ENCODE measurements around the gene SEMA3E. TPM values are rescaled to one million over a fixed set of nuclear protein-coding genes. Genes with fewer than 3 reads are reported as not detected.

Gene SEMA3E
- total and polyA plus RNA-seq, 2 donors = 1.8 to 3.1 TPM

GRCh38 chr7:83550100-83550499 lies 98.8 kb downstream of the SEMA3E start:
- H3K4me3 ChIP-seq (ENCODE audit: low read length in 2 of 2) = no peak overlapping the region
- H3K27ac ChIP-seq (ENCODE audit: low read depth in 1 of 2, low read length in 1 of 2) = no peak overlapping the region
- 96% methylated on average over 4 of the region's 4 CpGs for WGBS
- H3K4me1 ChIP-seq (ENCODE audit: control insufficient read depth in 2 of 2, insufficient read depth in 2 of 2, low read length in 2 of 2) = no peaks in the 10 kb centered on the region
- H3K36me3 ChIP-seq (ENCODE audit: control insufficient read depth in 2 of 2, insufficient read depth in 2 of 2, low read length in 1 of 2) = no peaks in the 10 kb centered on the region
- no peak for DNase-seq (ENCODE audit: low read depth in 6 of 9, low spot score in 9 of 9)
- no peaks in the 10 kb centered on the region for H3K9me3 ChIP-seq (ENCODE audit: control insufficient read depth in 2 of 2, insufficient read depth in 1 of 2, low read length in 1 of 2)
- no peaks in the 10 kb centered on the region for H3K27me3 ChIP-seq (ENCODE audit: control insufficient read depth in 2 of 2, insufficient read depth in 1 of 2, low read length in 1 of 2)

DNA sequence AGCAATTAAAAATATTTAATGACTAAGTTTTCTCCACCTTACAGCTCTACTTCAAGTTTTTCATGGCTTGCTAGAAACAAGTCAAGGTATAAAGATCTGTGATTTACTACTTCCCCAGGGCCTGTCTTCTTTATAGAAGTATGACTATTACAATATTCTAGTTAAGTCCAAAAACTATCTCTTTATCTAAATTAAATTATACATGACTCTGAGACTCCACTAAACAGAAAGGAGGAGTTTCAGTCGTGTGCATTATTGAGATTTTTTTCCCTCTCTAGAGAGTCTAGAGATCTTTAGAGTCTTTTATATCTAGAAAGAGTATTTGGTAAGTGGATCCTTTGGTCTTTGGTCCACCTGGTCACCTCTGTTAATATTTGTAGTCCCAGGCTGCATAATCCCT lies 100.7 kb downstream of the SEMA3E start:
- DNase-seq (ENCODE audit: low read depth in 6 of 9, low spot score in 9 of 9) = no peak
- H3K27ac ChIP-seq (ENCODE audit: low read depth in 1 of 2, low read length in 1 of 2) = no peak overlapping the region
- H3K9me3 ChIP-seq (ENCODE audit: control insufficient read depth in 2 of 2, insufficient read depth in 1 of 2, low read length in 1 of 2) = no peaks in the 10 kb centered on the region
- H3K4me3 ChIP-seq (ENCODE audit: low read length in 2 of 2) = no peak overlapping the region
- H3K4me1 ChIP-seq (ENCODE audit: control insufficient read depth in 2 of 2, insufficient read depth in 2 of 2, low read length in 2 of 2) = no peaks in the 10 kb centered on the region
- H3K27me3 ChIP-seq (ENCODE audit: control insufficient read depth in 2 of 2, insufficient read depth in 1 of 2, low read length in 1 of 2) = no peaks in the 10 kb centered on the region
- H3K36me3 ChIP-seq (ENCODE audit: control insufficient read depth in 2 of 2, insufficient read depth in 2 of 2, low read length in 1 of 2) = no peaks in the 10 kb centered on the region
- 88% methylated on average over 1 of the region's 1 CpG for WGBS

DNA sequence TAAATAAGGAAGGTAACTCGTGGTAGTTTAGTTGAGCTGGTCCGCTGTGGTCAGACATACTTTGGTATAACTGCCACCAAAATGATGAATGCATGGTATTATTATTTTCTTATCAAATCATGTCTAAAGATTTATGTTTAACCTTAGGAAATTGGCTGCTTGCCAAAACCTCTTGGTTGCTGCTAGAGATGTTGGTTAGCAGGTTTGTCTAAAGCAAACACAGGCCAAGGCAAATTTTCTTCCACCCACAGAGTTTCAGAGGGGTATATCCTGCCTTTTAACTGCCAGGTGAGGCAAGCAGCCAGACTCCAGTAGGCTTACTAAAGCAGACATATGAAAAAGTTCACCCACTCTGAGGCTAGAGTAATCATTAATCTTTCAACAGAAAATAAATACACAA lies 101.4 kb downstream of the SEMA3E start:
- H3K9me3 ChIP-seq (ENCODE audit: control insufficient read depth in 2 of 2, insufficient read depth in 1 of 2, low read length in 1 of 2) = no peaks in the 10 kb centered on the region
- H3K36me3 ChIP-seq (ENCODE audit: control insufficient read depth in 2 of 2, insufficient read depth in 2 of 2, low read length in 1 of 2) = no peaks in the 10 kb centered on the region
- H3K4me1 ChIP-seq (ENCODE audit: control insufficient read depth in 2 of 2, insufficient read depth in 2 of 2, low read length in 2 of 2) = no peaks in the 10 kb centered on the region
- H3K27ac ChIP-seq (ENCODE audit: low read depth in 1 of 2, low read length in 1 of 2) = no peak overlapping the region
- H3K4me3 ChIP-seq (ENCODE audit: low read length in 2 of 2) = no peak overlapping the region
- no peaks in the 10 kb centered on the region for H3K27me3 ChIP-seq (ENCODE audit: control insufficient read depth in 2 of 2, insufficient read depth in 1 of 2, low read length in 1 of 2)
- 38% methylated on average over 2 of the region's 2 CpGs for WGBS
- DNase-seq (ENCODE audit: low read depth in 6 of 9, low spot score in 9 of 9) = no peak

DNA sequence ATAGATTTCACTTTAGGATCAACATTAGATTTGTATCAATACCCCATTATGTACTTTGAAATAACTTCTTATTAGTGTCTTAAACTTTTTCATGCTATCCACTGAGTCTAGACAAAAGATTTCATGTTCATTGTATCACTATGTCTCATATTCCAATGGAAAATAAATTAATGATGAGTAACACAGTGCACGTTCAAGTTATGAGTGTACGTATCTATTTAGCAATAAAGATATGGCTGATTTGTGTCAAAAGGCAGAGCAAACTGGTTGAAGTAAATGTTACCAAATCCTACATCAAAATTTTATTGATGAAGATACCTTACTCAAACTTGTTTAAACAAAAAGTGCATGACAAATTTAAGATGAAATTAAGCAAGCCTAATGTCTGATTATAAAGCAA lies 102.4 kb downstream of the SEMA3E start:
- Histone ChIP-seq H3K27me3 (ENCODE audit: control insufficient read depth in 2 of 2, insufficient read depth in 1 of 2, low read length in 1 of 2) (no peaks in the 10 kb centered on the region), H3K36me3 (ENCODE audit: control insufficient read depth in 2 of 2, insufficient read depth in 2 of 2, low read length in 1 of 2) (no peaks in the 10 kb centered on the region), H3K4me3 (ENCODE audit: low read length in 2 of 2) (no peak overlapping the region), H3K9me3 (ENCODE audit: control insufficient read depth in 2 of 2, insufficient read depth in 1 of 2, low read length in 1 of 2) (no peaks in the 10 kb centered on the region), H3K27ac (ENCODE audit: low read depth in 1 of 2, low read length in 1 of 2) (no peak overlapping the region), H3K4me1 (ENCODE audit: control insufficient read depth in 2 of 2, insufficient read depth in 2 of 2, low read length in 2 of 2) (no peaks in the 10 kb centered on the region)
- no peak for DNase-seq (ENCODE audit: low read depth in 6 of 9, low spot score in 9 of 9)
- 97% methylated on average over 2 of the region's 2 CpGs for WGBS

DNA sequence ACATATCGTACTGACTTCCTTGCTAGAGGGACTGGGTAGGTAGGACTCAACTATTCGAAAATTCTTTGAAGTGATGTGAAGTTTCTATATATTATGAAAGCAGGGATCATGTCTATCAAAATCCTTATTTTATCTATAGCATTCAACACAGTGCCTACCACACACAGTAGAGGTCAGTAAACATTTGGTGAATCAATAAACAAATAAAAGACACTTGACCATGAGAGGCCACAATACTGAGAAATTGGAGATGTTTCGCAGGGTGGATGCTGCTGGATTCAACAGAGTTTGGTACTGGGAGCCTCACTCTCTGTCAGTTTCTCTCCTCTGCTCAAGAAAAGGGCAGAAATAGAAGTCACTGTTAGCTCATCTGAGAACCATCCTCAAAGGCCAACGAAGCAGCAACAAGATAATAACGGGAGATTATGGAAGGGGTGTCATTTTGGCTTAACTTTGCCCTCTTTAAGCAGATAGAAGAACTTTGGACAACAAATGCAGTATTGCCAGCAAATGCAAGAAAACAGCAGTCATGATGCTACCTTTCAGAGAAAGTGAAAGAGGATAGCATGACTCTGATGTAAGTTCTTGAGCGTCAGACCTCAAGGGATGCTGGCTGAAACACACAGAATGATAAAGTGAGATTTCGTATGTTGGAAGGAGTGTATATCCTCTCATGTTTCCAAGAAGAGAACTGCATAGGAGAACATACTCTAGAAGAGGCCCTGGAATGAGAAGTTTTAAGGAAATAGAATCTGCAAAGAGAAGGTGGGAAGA lies 107.6 kb downstream of the SEMA3E start:
- no peak for DNase-seq (ENCODE audit: low read depth in 6 of 9, low spot score in 9 of 9)
- H3K4me1 ChIP-seq (ENCODE audit: control insufficient read depth in 2 of 2, insufficient read depth in 2 of 2, low read length in 2 of 2) = no peaks in the 10 kb centered on the region
- no peaks in the 10 kb centered on the region for H3K9me3 ChIP-seq (ENCODE audit: control insufficient read depth in 2 of 2, insufficient read depth in 1 of 2, low read length in 1 of 2)
- 95% methylated on average over 7 of the region's 7 CpGs for WGBS
- no peaks in the 10 kb centered on the region for H3K36me3 ChIP-seq (ENCODE audit: control insufficient read depth in 2 of 2, insufficient read depth in 2 of 2, low read length in 1 of 2)
- H3K4me3 ChIP-seq (ENCODE audit: low read length in 2 of 2) = no peak overlapping the region
- H3K27me3 ChIP-seq (ENCODE audit: control insufficient read depth in 2 of 2, insufficient read depth in 1 of 2, low read length in 1 of 2) = no peaks in the 10 kb centered on the region
- H3K27ac ChIP-seq (ENCODE audit: low read depth in 1 of 2, low read length in 1 of 2) = no peak overlapping the region

DNA sequence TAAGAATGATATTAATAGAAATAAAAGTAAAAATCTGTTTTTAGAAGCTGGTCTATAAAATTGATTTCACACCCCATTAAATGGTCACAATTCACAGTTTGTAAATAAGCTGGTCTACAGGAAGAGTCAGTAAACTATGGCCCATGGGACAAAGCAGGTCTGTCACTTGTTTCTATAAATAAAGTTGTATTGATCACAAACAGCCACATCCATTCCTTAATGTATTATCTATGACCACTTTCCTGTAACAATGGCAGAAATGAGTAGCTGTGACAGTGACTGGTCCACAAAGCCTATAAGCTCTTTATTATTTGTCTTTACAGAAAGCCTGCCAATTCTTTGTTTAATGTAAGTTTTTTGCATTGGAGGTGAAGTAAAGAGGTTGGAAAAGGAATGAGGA lies 114.5 kb downstream of the SEMA3E start:
- H3K9me3 ChIP-seq (ENCODE audit: control insufficient read depth in 2 of 2, insufficient read depth in 1 of 2, low read length in 1 of 2) = no peaks in the 10 kb centered on the region
- no peak overlapping the region for H3K27ac ChIP-seq (ENCODE audit: low read depth in 1 of 2, low read length in 1 of 2)
- H3K4me3 ChIP-seq (ENCODE audit: low read length in 2 of 2) = no peak overlapping the region
- H3K36me3 ChIP-seq (ENCODE audit: control insufficient read depth in 2 of 2, insufficient read depth in 2 of 2, low read length in 1 of 2) = no peaks in the 10 kb centered on the region
- H3K27me3 ChIP-seq (ENCODE audit: control insufficient read depth in 2 of 2, insufficient read depth in 1 of 2, low read length in 1 of 2) = no peaks in the 10 kb centered on the region
- DNase-seq (ENCODE audit: low read depth in 6 of 9, low spot score in 9 of 9) = no peak
- H3K4me1 ChIP-seq (ENCODE audit: control insufficient read depth in 2 of 2, insufficient read depth in 2 of 2, low read length in 2 of 2) = no peaks in the 10 kb centered on the region

- H3K9me3 ChIP-seq (ENCODE audit: control insufficient read depth in 2 of 2, insufficient read depth in 1 of 2, low read length in 1 of 2) = no peaks in the 10 kb centered on the region
Measured at GRCh38 chr7:83532219-83532618, 116.7 kb downstream of the SEMA3E start.

DNA sequence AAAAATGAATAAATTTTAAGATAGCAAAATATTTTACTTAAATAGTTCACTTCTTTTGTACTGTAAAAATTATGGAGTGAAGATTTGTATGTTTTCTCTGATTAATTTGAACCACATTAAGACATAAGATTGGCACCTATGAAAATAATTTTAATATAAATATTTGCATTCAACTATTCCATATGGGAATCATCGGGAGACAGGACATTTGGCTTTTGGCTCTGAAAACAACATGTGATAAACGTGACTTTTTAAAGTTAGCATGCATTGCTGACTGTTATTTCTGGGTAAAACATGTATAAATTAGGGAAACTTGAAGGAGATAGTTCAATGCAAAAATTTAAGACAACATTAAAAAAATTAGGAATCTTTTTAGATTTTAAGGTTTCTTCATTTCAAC lies 117.2 kb downstream of the SEMA3E start:
- H3K27me3 ChIP-seq (ENCODE audit: control insufficient read depth in 2 of 2, insufficient read depth in 1 of 2, low read length in 1 of 2) = no peaks in the 10 kb centered on the region
- WGBS = 94% methylated on average over 2 of the region's 2 CpGs
- no peaks in the 10 kb centered on the region for H3K9me3 ChIP-seq (ENCODE audit: control insufficient read depth in 2 of 2, insufficient read depth in 1 of 2, low read length in 1 of 2)
- H3K36me3 ChIP-seq (ENCODE audit: control insufficient read depth in 2 of 2, insufficient read depth in 2 of 2, low read length in 1 of 2) = no peaks in the 10 kb centered on the region
- H3K27ac ChIP-seq (ENCODE audit: low read depth in 1 of 2, low read length in 1 of 2) = no peak overlapping the region
- H3K4me1 ChIP-seq (ENCODE audit: control insufficient read depth in 2 of 2, insufficient read depth in 2 of 2, low read length in 2 of 2) = no peaks in the 10 kb centered on the region
- DNase-seq (ENCODE audit: low read depth in 6 of 9, low spot score in 9 of 9) = no peak
- no peak overlapping the region for H3K4me3 ChIP-seq (ENCODE audit: low read length in 2 of 2)

More at GRCh38 chr7:83532219-83532618, 116.7 kb downstream of the SEMA3E start:
- Histone ChIP-seq H3K27ac (ENCODE audit: low read depth in 1 of 2, low read length in 1 of 2) (no peak overlapping the region), H3K27me3 (ENCODE audit: control insufficient read depth in 2 of 2, insufficient read depth in 1 of 2, low read length in 1 of 2) (no peaks in the 10 kb centered on the region), H3K4me1 (ENCODE audit: control insufficient read depth in 2 of 2, insufficient read depth in 2 of 2, low read length in 2 of 2) (no peaks in the 10 kb centered on the region), H3K4me3 (ENCODE audit: low read length in 2 of 2) (no peak overlapping the region), H3K36me3 (ENCODE audit: control insufficient read depth in 2 of 2, insufficient read depth in 2 of 2, low read length in 1 of 2) (no peaks in the 10 kb centered on the region)
- 91% methylated on average over 2 of the region's 2 CpGs for WGBS
- no peak for DNase-seq (ENCODE audit: low read depth in 6 of 9, low spot score in 9 of 9)

- Histone ChIP-seq H3K36me3 (ENCODE audit: control insufficient read depth in 2 of 2, insufficient read depth in 2 of 2, low read length in 1 of 2) (no peaks in the 10 kb centered on the region), H3K4me1 (ENCODE audit: control insufficient read depth in 2 of 2, insufficient read depth in 2 of 2, low read length in 2 of 2) (no peaks in the 10 kb centered on the region), H3K4me3 (ENCODE audit: low read length in 2 of 2) (no peak overlapping the region), H3K27ac (ENCODE audit: low read depth in 1 of 2, low read length in 1 of 2) (no peak overlapping the region), H3K27me3 (ENCODE audit: control insufficient read depth in 2 of 2, insufficient read depth in 1 of 2, low read length in 1 of 2) (no peaks in the 10 kb centered on the region), H3K9me3 (ENCODE audit: control insufficient read depth in 2 of 2, insufficient read depth in 1 of 2, low read length in 1 of 2) (no peaks in the 10 kb centered on the region)
- DNase-seq (ENCODE audit: low read depth in 6 of 9, low spot score in 9 of 9) = no peak
- 80% methylated on average over 3 of the region's 3 CpGs for WGBS
Measured at GRCh38 chr7:83528925-83529423, 120.0 kb downstream of the SEMA3E start.

Measured in thymus (tissue), 11 donors.